MM.1S (cell line): ENCODE results near the gene ATRN.

Source experiments
- DNase-seq: peaks from one replicate; pipeline ENCODE4 v3.0.0-alpha.2; 2015
- H2AFZ ChIP-seq: fragments of 300-600 bp; sonication (generic); 2 replicates; pipeline ENCODE4 v1.6.0; 2016; ENCODE audit warnings: antibody characterized with exemption, low read length
- H3F3A ChIP-seq: fragments of 300-600 bp; sonication (generic); 2 replicates; pipeline ENCODE4 v1.6.1; 2016; ENCODE audit warnings: mild to moderate bottlenecking, antibody characterized with exemption, low read length, moderate library complexity, mixed read lengths; ENCODE audit not compliant: insufficient read depth
- H3K27ac ChIP-seq: fragments of 300-600 bp; sonication (generic); 2 replicates; pipeline ENCODE4 v1.5.1; 2016; ENCODE audit warnings: mild to moderate bottlenecking, low read length
- H3K27me3 ChIP-seq: fragments of 300-600 bp; sonication (generic); replicated peaks from 2 replicates; pipeline ENCODE4 v1.6.0; 2016; ENCODE audit warnings: low read length; ENCODE audit not compliant: insufficient read depth
- H3K36me3 ChIP-seq: fragments of 300-600 bp; sonication (generic); replicated peaks from 2 replicates; pipeline ENCODE4 v1.6.1; 2016; ENCODE audit warnings: mild to moderate bottlenecking, low read length, mixed read lengths; ENCODE audit not compliant: insufficient read depth
- H3K4me1 ChIP-seq: fragments of 300-600 bp; sonication (generic); 2 replicates; pipeline ENCODE4 v1.6.1; 2016; ENCODE audit warnings: low read length, mixed read lengths
- H3K4me2 ChIP-seq: fragments of 300-600 bp; sonication (generic); 2 replicates; pipeline ENCODE4 v1.6.0; 2016; ENCODE audit warnings: low read depth, low read length
- H3K4me3 ChIP-seq: fragments of 300-600 bp; sonication (generic); 2 replicates; pipeline ENCODE4 v1.5.1; 2016; ENCODE audit warnings: low read length, mixed read lengths
- H3K79me2 ChIP-seq: fragments of 300-600 bp; sonication (generic); 2 replicates; pipeline ENCODE4 v1.6.1; 2016; ENCODE audit warnings: mixed run types, low read length, mixed read lengths
- H3K9ac ChIP-seq: fragments of 300-600 bp; sonication (generic); 2 replicates; pipeline ENCODE4 v1.6.1; 2016; ENCODE audit warnings: low read length, mixed read lengths
- H3K9me2 ChIP-seq: fragments of 300-600 bp; sonication (generic); replicated peaks from 2 replicates; pipeline ENCODE4 v1.6.1; 2016; ENCODE audit warnings: mild to moderate bottlenecking, low read length, mixed read lengths; ENCODE audit not compliant: insufficient read depth
- H3K9me3 ChIP-seq: fragments of 300-600 bp; sonication (generic); replicated peaks from 2 replicates; pipeline ENCODE4 v1.6.1; 2016; ENCODE audit warnings: mild to moderate bottlenecking, low read length, mixed read lengths; ENCODE audit not compliant: insufficient read depth
- H4K20me1 ChIP-seq: fragments of 300-600 bp; sonication (generic); 2 replicates; pipeline ENCODE4 v1.6.1; 2016; ENCODE audit warnings: mild to moderate bottlenecking, low read length, moderate library complexity, mixed read lengths; ENCODE audit not compliant: insufficient read depth
- EZH2 ChIP-seq: fragments of 300-600 bp; sonication (generic); optimal IDR thresholded peaks from 2 replicates; pipeline ENCODE3; 2017; ENCODE audit warnings: low read depth, mild to moderate bottlenecking, antibody characterized with exemption, low read length, mixed read lengths
- EZH2phosphoT487 ChIP-seq: fragments of 300-600 bp; sonication (generic); IDR thresholded peaks from 2 replicates; pipeline ENCODE4 v1.6.1; 2018; ENCODE audit warnings: antibody characterized with exemption, low read length
- TF ChIP-seq, protein P1 (sequence below): fragments of 300-600 bp; sonication (generic); IDR thresholded peaks from 2 replicates; pipeline ENCODE4 v1.5.1; 2016; ENCODE audit warnings: antibody characterized with exemption, low read length, mixed read lengths

The ATRN gene

DNA sequence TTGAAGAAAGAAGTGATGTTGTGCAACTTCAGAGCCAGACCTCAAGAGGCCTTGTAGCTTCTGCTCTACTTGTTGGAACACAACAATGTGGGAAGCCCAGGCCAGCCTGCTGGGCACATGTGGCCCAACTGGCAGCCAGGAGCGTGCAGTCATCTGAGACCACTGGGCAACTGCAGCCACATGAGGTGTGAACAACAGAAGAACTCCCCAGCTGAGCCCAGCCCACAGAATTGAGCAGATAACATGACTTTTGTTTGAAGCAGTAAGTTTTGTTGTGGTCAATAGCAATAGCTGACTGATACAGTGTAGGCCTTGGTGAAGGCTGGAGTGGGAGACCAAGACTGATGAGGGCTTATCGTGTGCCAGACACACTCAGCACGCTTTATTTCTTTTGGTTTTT lies 219.6 kb downstream of the ATRN start:
- Histone ChIP-seq H3K9me2 (no peaks in the 10 kb centered on the region), H3K27ac (no peak overlapping the region), H2AFZ (no peak overlapping the region), H3K79me2 (no peaks in the 10 kb centered on the region), H3K9ac (no peak overlapping the region), H3K36me3 (no peaks in the 10 kb centered on the region), H3F3A (no peaks in the 10 kb centered on the region), H3K4me3 (no peak overlapping the region), H3K27me3 (peaks cover 7% of the 10 kb centered on the region; the same call in 1 of the 2 replicates), H4K20me1 (no peaks in the 10 kb centered on the region), H3K9me3 (no peaks in the 10 kb centered on the region), H3K4me1 (no peaks in the 10 kb centered on the region), H3K4me2 (no peak overlapping the region)
- DNase-seq = no peak
- TF ChIP-seq EZH2phosphoT487 = no peak
- TF ChIP-seq, protein P1, sequence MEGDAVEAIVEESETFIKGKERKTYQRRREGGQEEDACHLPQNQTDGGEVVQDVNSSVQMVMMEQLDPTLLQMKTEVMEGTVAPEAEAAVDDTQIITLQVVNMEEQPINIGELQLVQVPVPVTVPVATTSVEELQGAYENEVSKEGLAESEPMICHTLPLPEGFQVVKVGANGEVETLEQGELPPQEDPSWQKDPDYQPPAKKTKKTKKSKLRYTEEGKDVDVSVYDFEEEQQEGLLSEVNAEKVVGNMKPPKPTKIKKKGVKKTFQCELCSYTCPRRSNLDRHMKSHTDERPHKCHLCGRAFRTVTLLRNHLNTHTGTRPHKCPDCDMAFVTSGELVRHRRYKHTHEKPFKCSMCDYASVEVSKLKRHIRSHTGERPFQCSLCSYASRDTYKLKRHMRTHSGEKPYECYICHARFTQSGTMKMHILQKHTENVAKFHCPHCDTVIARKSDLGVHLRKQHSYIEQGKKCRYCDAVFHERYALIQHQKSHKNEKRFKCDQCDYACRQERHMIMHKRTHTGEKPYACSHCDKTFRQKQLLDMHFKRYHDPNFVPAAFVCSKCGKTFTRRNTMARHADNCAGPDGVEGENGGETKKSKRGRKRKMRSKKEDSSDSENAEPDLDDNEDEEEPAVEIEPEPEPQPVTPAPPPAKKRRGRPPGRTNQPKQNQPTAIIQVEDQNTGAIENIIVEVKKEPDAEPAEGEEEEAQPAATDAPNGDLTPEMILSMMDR = no peak
- TF ChIP-seq EZH2 = no peak

DNA sequence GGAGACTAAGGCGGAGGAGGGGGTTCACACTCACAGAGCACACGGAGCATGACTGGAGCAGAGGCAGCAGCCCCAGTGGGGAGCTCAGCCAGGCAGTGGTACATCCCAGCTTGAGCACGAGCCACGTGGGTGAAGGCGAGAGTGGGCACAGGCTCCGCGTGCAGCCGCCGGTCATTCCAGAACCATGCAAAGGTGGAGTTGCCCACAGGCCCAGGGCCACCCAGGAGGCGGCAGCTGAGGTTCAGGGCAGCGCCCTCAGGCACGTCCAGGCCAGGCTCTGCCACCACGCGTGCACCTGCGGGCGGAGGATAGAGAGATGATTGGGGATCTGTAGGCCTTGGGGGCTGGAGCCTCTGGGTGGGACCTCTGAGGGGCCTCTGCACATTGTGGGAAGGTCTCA lies 220.5 kb downstream of the ATRN start:
- H4K20me1 ChIP-seq = no peaks in the 10 kb centered on the region
- no peaks in the 10 kb centered on the region for H3K27me3 ChIP-seq
- no peak overlapping the region for H3K4me3 ChIP-seq
- no peaks in the 10 kb centered on the region for H3F3A ChIP-seq
- no peak for DNase-seq
- no peaks in the 10 kb centered on the region for H3K9me2 ChIP-seq
- H3K9ac ChIP-seq = no peak overlapping the region
- H3K79me2 ChIP-seq = no peaks in the 10 kb centered on the region
- H3K4me1 ChIP-seq = no peaks in the 10 kb centered on the region
- H3K27ac ChIP-seq = no peak overlapping the region
- no peak overlapping the region for H3K4me2 ChIP-seq
- no peaks in the 10 kb centered on the region for H3K9me3 ChIP-seq
- no peaks in the 10 kb centered on the region for H3K36me3 ChIP-seq
- no peak overlapping the region for H2AFZ ChIP-seq
- no peak for TF ChIP-seq EZH2phosphoT487
- TF ChIP-seq EZH2 = no peak
- TF ChIP-seq, protein P1 = no peak

DNA sequence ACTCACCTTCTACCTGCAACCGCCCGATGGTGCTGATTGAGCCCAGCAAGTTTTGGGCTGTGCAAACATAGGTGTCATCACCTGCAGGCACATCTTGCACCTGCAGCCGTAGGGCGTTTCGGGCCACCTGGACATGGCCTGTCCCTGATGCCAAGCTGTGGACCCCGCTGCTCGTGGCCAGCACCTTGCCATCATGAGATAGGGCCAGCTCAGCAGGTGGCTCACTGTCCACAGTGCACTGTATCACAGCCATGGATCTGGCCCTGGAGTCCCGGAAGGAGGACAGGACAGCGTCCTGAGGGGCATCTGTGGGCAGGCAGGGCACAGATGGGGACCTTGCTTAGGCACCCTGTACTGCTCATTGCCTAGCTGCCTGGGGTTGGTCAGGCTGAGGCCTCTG lies 221.1 kb downstream of the ATRN start:
- H3K4me2 ChIP-seq = no peak overlapping the region
- no peaks in the 10 kb centered on the region for H3K36me3 ChIP-seq
- H3K27ac ChIP-seq = no peak overlapping the region
- H3K9ac ChIP-seq = no peak overlapping the region
- DNase-seq = no peak
- H3K27me3 ChIP-seq = no peaks in the 10 kb centered on the region
- no peak overlapping the region for H2AFZ ChIP-seq
- H3K9me3 ChIP-seq = no peaks in the 10 kb centered on the region
- no peak overlapping the region for H3K4me3 ChIP-seq
- no peaks in the 10 kb centered on the region for H3K9me2 ChIP-seq
- H3K4me1 ChIP-seq = no peaks in the 10 kb centered on the region
- H3K79me2 ChIP-seq = no peaks in the 10 kb centered on the region
- no peak for TF ChIP-seq EZH2
- TF ChIP-seq, protein P1 = no peak
- TF ChIP-seq EZH2phosphoT487 = no peak
- H4K20me1 ChIP-seq = no peaks in the 10 kb centered on the region
- H3F3A ChIP-seq = no peaks in the 10 kb centered on the region
